ENCODE results near the gene PSG2.
"Not testable (repeated sequence)": the region's sequence is repeated elsewhere in the genome, so short reads cannot be mapped to it uniquely, and the experiment has no call there.

PSG2 gene

DNA sequence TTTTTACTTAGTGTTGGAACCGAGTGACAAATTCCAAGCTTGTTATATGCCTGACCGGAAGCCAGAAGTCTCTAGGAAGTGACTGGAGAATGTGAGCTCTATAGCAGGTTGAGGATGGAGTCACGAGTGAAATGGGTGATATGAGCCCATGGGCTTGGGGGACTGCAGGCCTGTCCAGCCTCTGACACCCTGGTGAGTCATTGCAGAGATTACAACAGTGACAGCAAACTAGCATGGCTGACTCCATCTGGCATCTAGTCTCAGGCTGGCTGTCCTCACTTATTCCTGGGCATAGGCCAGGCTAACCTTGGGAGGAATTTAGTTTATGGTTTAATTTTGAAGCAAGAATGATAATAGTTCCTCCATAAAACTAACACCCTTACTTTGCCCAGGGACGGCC is 4.6 kb downstream of the PSG2 start:
- not testable (repeated sequence) for DNase-seq (ENCODE audit: low read depth)

DNA sequence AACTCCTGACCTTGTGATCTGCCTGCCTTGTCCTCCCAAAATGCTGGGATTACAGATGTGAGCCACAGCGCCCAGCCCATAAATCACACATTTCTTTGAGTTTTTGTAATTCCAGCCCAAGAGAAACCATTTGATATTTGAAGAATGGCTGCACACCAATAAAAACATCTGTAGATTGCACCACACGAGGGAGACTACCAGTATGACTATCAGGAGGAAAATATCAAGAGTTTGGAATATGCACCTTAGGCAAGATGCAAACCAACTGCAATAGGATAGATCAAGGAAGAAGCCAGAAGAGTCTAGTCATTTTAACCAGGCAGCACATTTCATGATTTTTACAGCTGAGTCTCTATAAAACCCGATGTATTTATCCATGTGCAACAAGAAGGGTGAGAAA is 20.1 kb downstream of the PSG2 start:
- not testable (repeated sequence) for DNase-seq (ENCODE audit: low read depth)

DNA sequence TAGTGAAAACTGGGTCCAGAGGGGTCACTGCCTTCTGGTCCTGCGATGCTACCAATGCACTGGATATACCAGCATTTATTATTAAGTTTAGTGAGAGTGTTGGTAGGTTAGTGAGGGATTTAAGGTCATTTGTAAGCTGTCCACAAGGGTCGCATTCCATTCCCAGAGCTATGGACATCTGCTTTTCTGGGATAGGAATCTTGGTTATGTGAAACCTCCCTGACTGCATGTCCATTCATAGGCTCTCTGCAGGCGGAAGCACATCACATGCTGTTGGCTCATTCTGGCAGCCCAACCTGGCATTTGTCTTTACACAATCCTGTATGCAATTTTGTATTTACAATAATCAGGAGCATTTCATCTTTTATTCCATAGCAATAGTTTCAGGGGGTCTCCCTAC is 21.2 kb downstream of the PSG2 start:
- peak; percentile 47 for DNase-seq (ENCODE audit: low read depth)

DNA sequence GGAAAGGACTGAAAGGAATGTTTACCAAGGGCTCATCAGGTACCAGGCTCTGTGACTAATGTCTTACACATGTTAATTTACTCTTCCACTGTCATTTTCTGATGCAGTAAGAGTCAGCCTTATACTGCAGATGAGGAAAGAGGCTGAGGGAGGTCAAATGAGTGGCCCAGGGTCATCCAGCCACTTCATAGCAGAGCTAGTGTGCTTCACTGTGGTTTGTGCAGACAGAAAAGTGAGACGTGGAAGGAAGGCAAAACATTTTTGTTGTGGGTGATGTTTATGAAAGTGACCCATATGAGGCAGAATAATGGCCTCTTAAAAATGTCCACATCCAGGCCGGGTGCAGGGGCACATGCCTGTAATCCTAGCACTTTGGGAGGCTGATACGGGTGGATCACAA is 22.2 kb downstream of the PSG2 start:
- peak; percentile 20 for DNase-seq (ENCODE audit: low read depth)

DNA sequence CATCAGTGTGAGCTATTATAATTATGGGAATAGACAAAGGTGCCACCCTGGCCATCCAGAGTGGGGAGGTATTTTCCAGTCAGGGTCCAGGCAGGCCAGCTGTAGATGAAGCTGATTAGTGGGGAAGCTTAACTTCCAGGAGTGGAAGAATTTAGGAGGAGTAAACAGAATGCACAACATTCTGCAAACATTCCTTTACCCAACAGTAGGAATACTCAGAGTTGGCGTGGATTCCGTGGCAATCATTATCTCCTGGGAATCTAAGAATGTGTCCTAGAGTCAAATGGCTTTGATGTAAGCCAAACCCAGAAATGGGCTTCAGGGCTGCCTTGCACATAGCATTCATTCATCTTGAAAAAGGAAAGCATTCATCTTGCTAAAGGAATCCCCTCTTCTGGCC is 23.0 kb downstream of the PSG2 start:
- not testable (repeated sequence) for DNase-seq (ENCODE audit: low read depth)

DNA sequence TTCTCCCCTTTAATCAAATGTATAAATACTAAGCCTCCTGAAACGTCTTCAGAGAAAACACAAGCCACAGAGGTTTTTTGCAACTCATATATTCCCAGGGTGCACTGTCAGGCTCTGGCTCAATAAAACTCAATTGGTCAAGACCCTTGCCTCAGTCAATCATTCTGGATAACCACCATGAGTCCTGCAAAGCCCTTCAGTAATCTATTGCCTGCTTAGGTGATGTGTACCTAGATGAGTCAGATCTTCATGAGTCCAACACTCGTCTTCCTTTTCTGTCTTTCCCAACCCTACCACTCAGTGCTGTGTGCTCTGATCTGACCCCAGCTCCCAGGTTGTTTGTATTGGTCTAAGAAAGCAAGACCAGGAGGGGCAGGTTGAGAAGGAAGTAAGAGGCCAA is 24.1 kb downstream of the PSG2 start:
- not testable (repeated sequence) for DNase-seq (ENCODE audit: low read depth)

DNA sequence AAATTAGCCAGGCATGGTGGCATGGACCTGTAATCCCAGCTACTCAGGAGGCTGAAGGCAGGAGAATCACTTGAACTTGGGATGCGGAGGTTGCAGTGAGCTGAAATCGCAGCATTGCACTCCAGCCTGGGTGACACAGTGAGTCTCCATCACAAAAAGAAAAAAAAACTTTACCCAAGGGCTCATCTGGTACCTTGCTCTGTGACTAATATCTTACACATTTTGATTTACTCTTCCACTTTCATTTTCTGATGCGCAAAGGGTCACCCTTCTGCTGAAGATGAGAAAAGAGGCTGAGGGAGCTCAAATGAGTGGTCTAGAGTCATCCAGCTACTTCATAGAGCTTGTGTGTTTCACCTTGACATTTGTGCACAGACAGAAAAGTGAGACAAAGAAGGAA is 34.5 kb downstream of the PSG2 start:
- DNase-seq (ENCODE audit: low read depth) = not testable (repeated sequence)

DNA sequence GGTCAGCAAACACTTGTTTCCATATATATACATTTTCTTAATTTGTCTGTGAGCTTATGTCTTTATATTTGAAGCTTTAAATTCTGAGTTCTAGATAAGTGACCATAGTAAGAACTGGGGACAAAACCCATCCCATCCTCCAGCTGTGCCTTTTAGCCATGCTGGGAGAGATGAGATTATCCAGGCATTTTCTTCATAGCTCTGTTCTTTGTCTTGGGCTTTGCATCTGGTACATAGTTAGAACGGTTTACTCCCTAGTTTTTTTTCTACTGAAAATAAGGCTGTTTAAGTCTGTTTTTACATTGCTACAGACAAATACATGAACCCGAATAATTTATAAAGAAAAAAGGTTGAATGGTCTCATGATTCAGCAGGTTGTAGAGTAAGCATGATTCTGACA is 35.9 kb downstream of the PSG2 start:
- DNase-seq (ENCODE audit: low read depth) = not testable (repeated sequence)

DNA sequence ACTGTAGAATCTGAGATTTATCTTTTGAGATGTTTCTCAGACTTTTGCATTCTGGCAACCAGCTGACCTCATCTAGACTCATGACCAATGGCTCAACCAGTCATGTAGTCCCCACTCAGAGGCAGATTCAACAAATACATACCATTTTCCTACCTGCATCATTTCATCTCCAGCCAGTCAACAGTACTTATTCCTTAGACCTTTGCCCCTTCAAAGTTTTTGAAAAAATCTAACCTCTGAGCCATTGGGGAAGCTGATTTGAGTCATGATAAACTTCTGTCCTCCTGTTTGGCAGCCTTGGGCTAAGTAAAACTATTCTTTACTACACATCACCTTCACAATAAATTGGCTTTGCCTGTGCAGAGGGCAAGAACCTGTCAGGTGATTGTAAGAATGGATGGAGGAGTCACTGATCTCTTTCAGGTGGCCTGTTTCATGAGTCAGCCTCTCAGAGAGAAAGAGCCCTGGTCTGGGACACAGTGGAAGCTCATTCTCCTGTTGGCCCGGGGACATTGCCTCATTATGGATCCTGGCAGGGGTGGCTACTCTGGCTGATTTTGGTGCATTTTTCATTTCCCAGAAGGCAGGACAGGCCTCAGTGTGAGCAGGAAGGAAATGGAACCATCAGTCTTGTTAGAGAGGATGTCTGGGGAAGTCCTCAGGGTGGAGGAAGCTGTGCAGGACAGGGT is 38.9 kb downstream of the PSG2 start:
- not testable (repeated sequence) for DNase-seq (ENCODE audit: low read depth)

DNA sequence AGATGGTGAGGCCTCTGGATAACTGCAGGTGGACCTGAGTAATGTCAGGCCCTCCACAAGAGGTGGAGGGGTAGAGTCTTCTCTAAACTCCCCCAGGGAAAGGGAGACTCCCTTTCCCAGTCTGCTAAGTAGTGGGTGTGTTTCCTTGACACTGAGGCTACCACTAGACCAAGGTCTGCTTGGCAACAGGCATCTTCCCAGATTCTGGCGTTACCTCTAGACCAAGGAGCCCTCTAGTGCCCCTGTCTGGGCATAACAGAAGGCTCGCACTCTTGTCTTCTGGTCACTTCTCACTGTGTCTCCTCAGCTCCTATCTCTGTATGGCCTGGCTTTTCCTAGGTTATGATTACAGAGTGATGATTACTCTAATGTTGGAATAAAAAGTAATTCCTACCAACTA is 50.9 kb downstream of the PSG2 start:
- DNase-seq (ENCODE audit: low read depth) = peak; percentile 26

DNA sequence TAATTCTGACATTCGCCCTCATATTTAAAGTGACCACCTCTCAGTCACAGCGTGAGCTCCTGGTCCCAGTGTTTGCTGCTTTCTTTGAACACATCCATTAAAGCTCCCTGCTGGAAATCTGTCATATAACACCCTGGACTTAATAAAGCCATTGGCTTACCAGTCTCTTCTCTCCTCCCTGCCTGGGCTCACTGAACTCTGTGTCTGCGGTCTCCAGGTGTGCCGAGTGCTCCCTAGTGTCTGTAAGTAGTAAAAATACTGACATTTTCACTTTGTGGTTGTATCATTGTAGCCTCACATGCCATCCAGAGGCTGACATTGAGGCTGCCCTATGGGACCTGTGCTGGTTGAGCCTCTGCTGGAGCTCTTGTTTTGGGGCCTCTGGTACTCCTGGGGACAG is 53.6 kb downstream of the PSG2 start:
- DNase-seq (ENCODE audit: low read depth) = no peak

DNA sequence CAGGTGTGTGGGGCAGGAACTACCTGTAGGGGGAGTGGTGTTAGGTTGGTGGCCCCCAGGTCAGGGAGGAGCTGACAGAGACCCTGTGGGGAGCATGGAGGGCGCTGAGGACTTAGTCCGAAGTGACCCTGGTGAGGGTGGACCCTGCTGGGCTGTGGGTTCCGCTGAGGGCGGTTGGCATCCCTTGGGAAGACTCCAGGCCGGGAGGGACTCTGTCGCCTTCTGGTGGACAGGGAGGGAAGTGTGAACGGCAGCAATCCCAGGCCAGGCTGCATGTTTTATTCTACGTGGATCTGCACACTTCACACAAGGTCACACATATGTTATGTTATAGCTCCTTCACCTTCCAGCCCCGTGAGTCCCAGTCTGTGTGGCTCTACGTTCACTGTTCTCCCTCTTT is 54.5 kb downstream of the PSG2 start:
- DNase-seq (ENCODE audit: low read depth) = not testable (repeated sequence)

DNA sequence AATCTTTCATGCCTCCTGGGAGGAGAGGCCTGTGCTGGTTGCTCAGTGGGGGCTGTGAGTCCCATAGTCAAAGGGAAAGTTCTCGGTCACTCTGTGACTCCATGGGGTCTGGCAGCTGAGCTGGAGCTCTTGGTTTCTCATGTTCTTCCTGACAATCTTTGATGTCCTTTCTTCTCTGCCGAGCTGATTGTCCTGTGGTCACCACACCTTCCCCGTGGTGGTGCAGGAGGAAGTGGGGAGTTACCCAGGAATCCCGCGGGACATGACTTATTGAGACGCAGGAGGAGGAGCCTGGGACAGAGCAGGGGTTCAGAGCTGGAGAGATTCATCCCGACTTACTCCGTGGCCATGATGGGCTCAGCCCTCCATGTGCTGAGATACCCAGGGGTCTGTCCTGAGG is 55.4 kb downstream of the PSG2 start:
- DNase-seq (ENCODE audit: low read depth) = not testable (repeated sequence)

DNA sequence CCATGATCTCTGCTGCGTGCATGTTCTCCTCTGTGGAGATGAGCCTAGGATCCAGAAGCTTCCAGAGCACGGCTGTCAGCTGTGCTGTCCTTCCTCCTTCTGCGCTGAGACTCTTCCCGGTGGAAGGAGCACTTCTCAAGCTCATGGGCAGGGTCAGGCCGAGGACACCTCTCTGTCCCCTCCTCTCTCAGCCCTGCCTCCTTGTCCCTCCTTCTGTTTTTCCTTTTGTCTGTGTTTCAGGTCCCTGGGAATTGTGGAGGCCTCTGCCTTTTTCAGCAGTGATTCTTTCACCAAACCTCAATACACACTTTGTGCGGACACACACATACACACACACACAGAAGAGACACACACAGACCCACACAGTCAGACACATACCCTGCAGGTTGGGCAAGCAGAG is 56.1 kb downstream of the PSG2 start, which contains the start of gene PSG11:
Gene PSG11 (minus strand): TSS at position 101 of the 400 bp plus-strand sequence. CDS start 97 bp downstream, at position 4.
- not testable (repeated sequence) for DNase-seq (ENCODE audit: low read depth)

DNA sequence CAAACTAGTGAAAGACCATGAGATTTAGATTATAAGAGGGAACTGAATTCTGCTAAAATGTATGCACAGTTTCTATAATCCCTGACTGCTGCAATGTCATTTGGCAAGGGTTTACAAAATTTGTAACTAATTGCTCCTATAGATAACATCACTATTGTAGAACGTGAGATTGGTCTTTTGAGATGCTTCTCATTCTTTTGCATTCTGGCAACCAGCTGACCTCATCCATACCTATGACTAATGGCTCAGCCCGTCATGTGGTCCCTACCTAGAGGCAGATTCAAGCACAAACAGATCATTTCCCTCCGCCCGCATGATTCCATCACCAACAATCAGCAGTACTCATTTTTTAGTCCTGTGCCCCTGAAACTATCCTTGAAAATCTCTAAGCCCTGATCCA is 60.4 kb downstream of the PSG2 start:
- peak; percentile 69 for DNase-seq (ENCODE audit: low read depth)

DNA sequence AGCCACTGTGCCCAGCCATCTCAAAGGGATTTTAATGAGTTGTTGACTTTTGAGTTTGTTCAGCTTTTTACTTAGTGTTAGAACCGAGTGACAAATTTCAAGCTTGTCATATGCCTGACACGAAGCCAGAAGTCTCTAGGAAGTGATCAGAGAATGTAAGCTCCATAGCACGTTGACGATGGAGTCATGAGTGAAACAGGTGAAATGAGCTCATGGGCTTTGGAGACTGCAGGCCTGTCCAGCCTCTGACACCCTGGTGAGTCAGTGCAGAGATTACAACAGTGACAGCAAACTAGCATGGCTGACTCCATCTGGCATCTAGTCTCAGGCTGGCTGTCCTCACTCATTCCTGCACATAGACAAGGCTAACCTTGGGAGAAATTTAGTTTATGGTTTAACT is 60.9 kb downstream of the PSG2 start:
- DNase-seq (ENCODE audit: low read depth) = peak; percentile 69

DNA sequence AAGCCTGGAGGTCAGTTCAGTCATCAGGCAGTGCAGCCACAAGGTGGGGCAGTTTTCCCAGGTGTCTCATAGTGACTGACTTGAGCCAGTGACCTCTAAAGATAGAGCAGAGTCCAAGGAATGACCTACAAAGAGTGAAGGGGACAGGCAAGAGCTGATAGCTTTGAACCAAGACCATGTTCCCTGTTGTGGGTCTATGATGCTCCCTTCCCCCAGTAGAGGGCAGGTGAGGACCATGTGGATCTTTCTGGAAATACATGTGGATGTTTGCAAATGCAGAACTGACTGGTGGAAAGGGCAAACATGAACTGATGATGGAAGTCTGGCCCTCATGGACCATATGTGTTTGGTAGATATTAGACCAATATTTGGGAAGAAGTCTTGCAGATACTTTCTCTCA is 62.9 kb downstream of the PSG2 start:
- peak; percentile 7 for DNase-seq (ENCODE audit: low read depth)
